GM12878 (cell line): ENCODE measurements around the gene UBE3D. TPM values are rescaled to one million over a fixed set of nuclear protein-coding genes. Genes with fewer than 3 reads are reported as not detected.

Source experiments
- BCL3 ChIP-seq: IDR thresholded peaks from 2 replicates; pipeline ENCODE4 v1.6.1; 2011; ENCODE audit warnings: borderline replicate concordance, low read depth, mild to moderate bottlenecking, moderate library complexity, low read length; ENCODE audit not compliant: insufficient read depth, poor library complexity, severe bottlenecking
- BHLHE40 ChIP-seq, 2 experiments: fragments of 450-650 bp in 1 of 2; IDR thresholded peaks; 2 replicates each; pipeline ENCODE4 v1.6.1; 2011 to 2017; ENCODE audit warnings: low read depth in 2 of 2, borderline replicate concordance in 1 of 2, improper control_type of control experiment in 1 of 2, low read length in 1 of 2, mild to moderate bottlenecking in 1 of 2
- CBX3 ChIP-seq: fragments of 200-600 bp; sonication (generic); IDR thresholded peaks from 2 replicates; pipeline ENCODE4 v1.6.1; 2016; ENCODE audit warnings: low read depth, borderline replicate concordance
- IKZF2 ChIP-seq, 2 experiments: fragments of 450-650 bp; IDR thresholded peaks; 2 replicates each; pipeline ENCODE4 v1.6.1; 2017; ENCODE audit warnings: mild to moderate bottlenecking in 2 of 2, moderate library complexity in 2 of 2
- JUND ChIP-seq: IDR thresholded peaks from 2 replicates; pipeline ENCODE4 v1.6.1; 2012; ENCODE audit warnings: low read depth, mild to moderate bottlenecking, low read length, improper control_type of control experiment, moderate library complexity
- MTA2 ChIP-seq: fragments of 450-650 bp; IDR thresholded peaks from 2 replicates; pipeline ENCODE4 v1.6.1; 2016; ENCODE audit warnings: low read depth, mild to moderate bottlenecking, moderate library complexity
- PAX5 ChIP-seq: IDR thresholded peaks from 2 replicates; pipeline ENCODE4 v1.6.1; 2011; ENCODE audit warnings: low read depth, low read length, borderline replicate concordance
- POLR2AphosphoS2 ChIP-seq: IDR thresholded peaks from 2 replicates; pipeline ENCODE4 v1.6.1; 2011; ENCODE audit warnings: low read depth, mild to moderate bottlenecking, low read length, improper control_type of control experiment, moderate library complexity
- POU2F2 ChIP-seq: IDR thresholded peaks from 3 replicates; pipeline ENCODE4 v1.6.1; 2011; ENCODE audit warnings: low read depth, mild to moderate bottlenecking, low read length, borderline replicate concordance
- RAD51 ChIP-seq: fragments of 450-650 bp; IDR thresholded peaks from 2 replicates; pipeline ENCODE4 v1.6.1; 2016; ENCODE audit warnings: moderate library complexity, mild to moderate bottlenecking, inconsistent platforms
- RB1 ChIP-seq: fragments of 450-650 bp; formaldehyde crosslinking; IDR thresholded peaks from 2 replicates; pipeline ENCODE4 v1.6.1; 2017; ENCODE audit warnings: mild to moderate bottlenecking, borderline replicate concordance
- SPI1 ChIP-seq: IDR thresholded peaks from 2 replicates; pipeline ENCODE4 v1.6.1; 2011; ENCODE audit warnings: low read depth, mild to moderate bottlenecking, low read length, moderate library complexity, borderline replicate concordance; ENCODE audit not compliant: insufficient read depth
- SUZ12 ChIP-seq: fragments of 200-600 bp; sonication (generic); IDR thresholded peaks from one replicate; pipeline ENCODE4 v1.6.1; 2018; ENCODE audit warnings: antibody characterized with exemption, mild to moderate bottlenecking; ENCODE audit not compliant: unreplicated experiment
- TCF3 ChIP-seq: IDR thresholded peaks from 2 replicates; pipeline ENCODE4 v1.6.1; 2012; ENCODE audit warnings: low read depth, mild to moderate bottlenecking, low read length, borderline replicate concordance; ENCODE audit not compliant: insufficient read depth
- ZSCAN29 ChIP-seq: fragments of 450-650 bp; IDR thresholded peaks from 2 replicates; pipeline ENCODE4 v1.6.1; 2017; ENCODE audit warnings: mild to moderate bottlenecking, moderate library complexity
- ZZZ3 ChIP-seq: IDR thresholded peaks from 2 replicates; pipeline ENCODE4 v1.6.1; 2011; ENCODE audit warnings: low read depth; ENCODE audit not compliant: control insufficient read depth, insufficient read length
- polyA plus RNA-seq, 11 experiments: library from polyadenylated mRNA; depleted of rRNA in 4 of 11; unstranded in 6 of 11; stranded (reverse) in 5 of 11; fragments of >200 nt; fragmentation: Nextera tagmentation in 4 of 11; fragmentation: Illumina TruSeq in 1 of 11; extraction: Ambion mirVana in 4 of 11; extraction: Trizol in 1 of 11; gene quantifications; 1 replicate in 1 of 11; 2 replicates in 10 of 11; pipeline versions ENCODE4 v1.2.1 to v1.2.3, GENCODE V29; 2011 to 2016; ENCODE audit warnings: inconsistent platforms in 2 of 11, missing spikeins in 2 of 11, low read depth in 1 of 11
- total RNA-seq, 4 experiments: library from RNA; depleted of rRNA in 3 of 4; stranded (reverse); fragments of >200 nt in 3 of 4; fragmentation: Illumina TruSeq in 1 of 4; extraction: Trizol in 1 of 4; gene quantifications; 2 replicates each; pipeline versions ENCODE4 v1.2.1 to v1.2.3, GENCODE V29; 2013 to 2021
- TF ChIP-seq, protein P1 (sequence below): fragments of 450-650 bp; conservative IDR thresholded peaks from 2 replicates; pipeline ENCODE4 v1.6.1; 2017; ENCODE audit warnings: mild to moderate bottlenecking, moderate library complexity
- TF ChIP-seq, protein P2 (sequence below): fragments of 450-650 bp; IDR thresholded peaks from 2 replicates; pipeline ENCODE4 v1.6.1; 2017; ENCODE audit warnings: mild to moderate bottlenecking, low read depth, inconsistent platforms; ENCODE audit not compliant: poor library complexity, severe bottlenecking
- TF ChIP-seq, protein P3 (sequence below): IDR thresholded peaks from 2 replicates; pipeline ENCODE4 v1.6.1; 2012; ENCODE audit warnings: mild to moderate bottlenecking, low read depth, low read length

The UBE3D gene
- total and polyA plus RNA-seq, 10 of the 15 experiments (the other 5 are each of a cell fraction or from before 2014, with no cell fraction given), result 4.3 to 9.0 (median 7.5) TPM

DNA sequence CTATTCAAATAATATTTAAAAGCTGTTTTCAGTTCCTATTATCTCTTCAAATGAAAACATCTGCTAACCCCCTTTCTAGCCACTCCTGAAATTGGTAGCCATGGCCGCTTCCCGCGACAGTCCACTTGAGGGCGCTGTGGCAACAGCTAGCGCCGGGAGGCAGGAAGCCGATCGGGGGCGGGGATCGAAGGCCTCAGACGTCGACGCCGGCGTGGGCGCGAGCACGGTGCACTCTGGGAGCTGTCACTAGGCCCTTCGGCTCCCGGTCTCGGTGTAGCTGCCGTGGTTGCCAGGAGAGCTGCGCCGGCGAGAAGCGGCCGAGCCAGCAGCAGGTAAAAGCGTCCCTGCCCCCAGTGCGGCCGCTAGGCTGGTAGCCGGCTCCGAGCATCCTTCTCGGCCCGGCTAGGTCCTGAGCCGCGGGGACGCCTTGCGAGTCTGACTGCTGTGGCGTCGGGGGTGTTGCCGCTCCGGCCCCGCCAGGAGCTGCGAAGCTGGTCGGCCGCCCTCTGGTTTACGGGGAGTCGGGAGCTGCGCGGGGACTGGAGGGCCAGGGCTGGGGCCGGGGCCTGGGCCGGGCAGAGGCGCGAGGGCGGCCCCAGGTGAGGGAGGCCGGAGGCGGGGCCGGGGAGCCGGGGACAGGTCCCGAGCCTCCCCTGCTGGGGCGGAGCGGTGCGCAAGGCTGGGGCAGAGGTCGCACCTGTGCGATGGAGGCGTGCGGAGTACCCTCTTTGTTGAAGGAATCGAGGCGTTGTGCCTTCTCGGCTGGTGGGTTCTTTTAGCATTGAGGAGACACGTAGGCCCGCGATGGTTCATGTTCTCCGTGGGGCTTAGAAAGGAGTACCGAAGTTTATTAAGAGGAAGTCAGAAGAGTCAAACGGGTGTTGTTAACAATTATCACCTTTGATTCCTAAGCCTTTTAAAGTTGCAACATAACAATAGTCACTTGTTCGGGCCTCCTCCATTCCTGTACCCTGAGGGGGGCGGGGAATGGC, 2.1 kb upstream of the UBE3D start, which contains the start of gene DOP1A (continued):
- no peak for TF ChIP-seq MTA2
- TF ChIP-seq RAD51, result no peak
- TF ChIP-seq BHLHE40 (IDR thresholded peaks at IDR 0.05; ENCODE audit: borderline replicate concordance in 1 of 2, low read depth in 2 of 2, low read length in 1 of 2), result peak; percentile 63 to 72
- TF ChIP-seq POU2F2, result peak; percentile 74; the same call in 2 of the 3 replicates
- TF ChIP-seq CBX3, result no peak
- TF ChIP-seq BCL3, result no peak
- no peak for TF ChIP-seq ZZZ3
- TF ChIP-seq RB1, result peak; percentile 46; the same call in 1 of the 2 replicates
- no peak for TF ChIP-seq PAX5
- no peak for TF ChIP-seq IKZF2 (IDR thresholded peaks at IDR 0.05)
- TF ChIP-seq POLR2AphosphoS2, result no peak
- TF ChIP-seq, protein P1, sequence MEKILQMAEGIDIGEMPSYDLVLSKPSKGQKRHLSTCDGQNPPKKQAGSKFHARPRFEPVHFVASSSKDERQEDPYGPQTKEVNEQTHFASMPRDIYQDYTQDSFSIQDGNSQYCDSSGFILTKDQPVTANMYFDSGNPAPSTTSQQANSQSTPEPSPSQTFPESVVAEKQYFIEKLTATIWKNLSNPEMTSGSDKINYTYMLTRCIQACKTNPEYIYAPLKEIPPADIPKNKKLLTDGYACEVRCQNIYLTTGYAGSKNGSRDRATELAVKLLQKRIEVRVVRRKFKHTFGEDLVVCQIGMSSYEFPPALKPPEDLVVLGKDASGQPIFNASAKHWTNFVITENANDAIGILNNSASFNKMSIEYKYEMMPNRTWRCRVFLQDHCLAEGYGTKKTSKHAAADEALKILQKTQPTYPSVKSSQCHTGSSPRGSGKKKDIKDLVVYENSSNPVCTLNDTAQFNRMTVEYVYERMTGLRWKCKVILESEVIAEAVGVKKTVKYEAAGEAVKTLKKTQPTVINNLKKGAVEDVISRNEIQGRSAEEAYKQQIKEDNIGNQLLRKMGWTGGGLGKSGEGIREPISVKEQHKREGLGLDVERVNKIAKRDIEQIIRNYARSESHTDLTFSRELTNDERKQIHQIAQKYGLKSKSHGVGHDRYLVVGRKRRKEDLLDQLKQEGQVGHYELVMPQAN, result peak; percentile 97
- no peak for TF ChIP-seq SUZ12
- no peak for TF ChIP-seq JUND
- TF ChIP-seq, protein P2, sequence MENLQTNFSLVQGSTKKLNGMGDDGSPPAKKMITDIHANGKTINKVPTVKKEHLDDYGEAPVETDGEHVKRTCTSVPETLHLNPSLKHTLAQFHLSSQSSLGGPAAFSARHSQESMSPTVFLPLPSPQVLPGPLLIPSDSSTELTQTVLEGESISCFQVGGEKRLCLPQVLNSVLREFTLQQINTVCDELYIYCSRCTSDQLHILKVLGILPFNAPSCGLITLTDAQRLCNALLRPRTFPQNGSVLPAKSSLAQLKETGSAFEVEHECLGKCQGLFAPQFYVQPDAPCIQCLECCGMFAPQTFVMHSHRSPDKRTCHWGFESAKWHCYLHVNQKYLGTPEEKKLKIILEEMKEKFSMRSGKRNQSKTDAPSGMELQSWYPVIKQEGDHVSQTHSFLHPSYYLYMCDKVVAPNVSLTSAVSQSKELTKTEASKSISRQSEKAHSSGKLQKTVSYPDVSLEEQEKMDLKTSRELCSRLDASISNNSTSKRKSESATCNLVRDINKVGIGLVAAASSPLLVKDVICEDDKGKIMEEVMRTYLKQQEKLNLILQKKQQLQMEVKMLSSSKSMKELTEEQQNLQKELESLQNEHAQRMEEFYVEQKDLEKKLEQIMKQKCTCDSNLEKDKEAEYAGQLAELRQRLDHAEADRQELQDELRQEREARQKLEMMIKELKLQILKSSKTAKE, result peak; percentile 49
- no peak for TF ChIP-seq TCF3
- peak; percentile 62; the same call in 1 of the 2 replicates for TF ChIP-seq SPI1
- no peak for TF ChIP-seq ZSCAN29
- TF ChIP-seq, protein P3, sequence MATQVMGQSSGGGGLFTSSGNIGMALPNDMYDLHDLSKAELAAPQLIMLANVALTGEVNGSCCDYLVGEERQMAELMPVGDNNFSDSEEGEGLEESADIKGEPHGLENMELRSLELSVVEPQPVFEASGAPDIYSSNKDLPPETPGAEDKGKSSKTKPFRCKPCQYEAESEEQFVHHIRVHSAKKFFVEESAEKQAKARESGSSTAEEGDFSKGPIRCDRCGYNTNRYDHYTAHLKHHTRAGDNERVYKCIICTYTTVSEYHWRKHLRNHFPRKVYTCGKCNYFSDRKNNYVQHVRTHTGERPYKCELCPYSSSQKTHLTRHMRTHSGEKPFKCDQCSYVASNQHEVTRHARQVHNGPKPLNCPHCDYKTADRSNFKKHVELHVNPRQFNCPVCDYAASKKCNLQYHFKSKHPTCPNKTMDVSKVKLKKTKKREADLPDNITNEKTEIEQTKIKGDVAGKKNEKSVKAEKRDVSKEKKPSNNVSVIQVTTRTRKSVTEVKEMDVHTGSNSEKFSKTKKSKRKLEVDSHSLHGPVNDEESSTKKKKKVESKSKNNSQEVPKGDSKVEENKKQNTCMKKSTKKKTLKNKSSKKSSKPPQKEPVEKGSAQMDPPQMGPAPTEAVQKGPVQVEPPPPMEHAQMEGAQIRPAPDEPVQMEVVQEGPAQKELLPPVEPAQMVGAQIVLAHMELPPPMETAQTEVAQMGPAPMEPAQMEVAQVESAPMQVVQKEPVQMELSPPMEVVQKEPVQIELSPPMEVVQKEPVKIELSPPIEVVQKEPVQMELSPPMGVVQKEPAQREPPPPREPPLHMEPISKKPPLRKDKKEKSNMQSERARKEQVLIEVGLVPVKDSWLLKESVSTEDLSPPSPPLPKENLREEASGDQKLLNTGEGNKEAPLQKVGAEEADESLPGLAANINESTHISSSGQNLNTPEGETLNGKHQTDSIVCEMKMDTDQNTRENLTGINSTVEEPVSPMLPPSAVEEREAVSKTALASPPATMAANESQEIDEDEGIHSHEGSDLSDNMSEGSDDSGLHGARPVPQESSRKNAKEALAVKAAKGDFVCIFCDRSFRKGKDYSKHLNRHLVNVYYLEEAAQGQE, result no peak
